Embryonic facial prominence (tissue), 1 donor: ENCODE results near the gene CRHR1.
"Not testable (repeated sequence)": the region's sequence is repeated elsewhere in the genome, so short reads cannot be mapped to it uniquely, and the experiment has no call there.

ENCODE experiments used
- DNase-seq: peaks from one replicate; pipeline ENCODE4 v3.0.0-alpha.2; 2016; ENCODE audit errors: extremely low spot score

The CRHR1 gene

DNA sequence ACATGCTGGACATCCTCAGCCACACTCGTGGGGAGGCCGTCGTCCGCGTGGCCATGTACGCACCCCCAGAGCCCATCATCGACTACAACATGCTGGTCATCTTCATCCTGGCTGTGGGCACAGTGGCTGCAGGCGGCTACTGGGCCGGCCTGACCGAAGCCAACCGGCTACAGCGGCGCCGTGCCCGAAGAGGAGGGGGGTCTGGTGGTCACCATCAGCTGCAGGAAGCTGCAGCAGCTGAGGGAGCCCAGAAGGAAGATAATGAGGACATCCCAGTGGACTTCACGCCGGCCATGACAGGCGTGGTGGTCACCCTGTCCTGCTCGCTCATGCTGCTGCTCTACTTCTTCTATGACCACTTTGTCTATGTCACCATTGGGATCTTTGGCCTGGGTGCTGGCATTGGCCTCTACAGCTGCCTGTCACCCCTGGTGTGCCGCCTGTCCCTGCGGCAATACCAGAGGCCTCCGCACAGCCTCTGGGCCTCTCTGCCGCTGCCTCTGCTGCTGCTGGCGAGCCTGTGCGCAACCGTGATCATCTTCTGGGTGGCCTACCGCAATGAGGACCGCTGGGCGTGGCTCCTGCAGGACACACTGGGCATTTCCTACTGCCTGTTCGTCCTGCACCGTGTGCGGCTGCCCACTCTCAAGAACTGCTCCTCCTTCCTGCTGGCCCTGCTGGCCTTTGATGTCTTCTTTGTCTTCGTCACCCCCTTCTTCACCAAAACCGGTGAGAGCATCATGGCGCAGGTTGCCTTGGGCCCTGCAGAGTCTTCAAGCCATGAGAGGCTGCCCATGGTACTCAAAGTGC, 61.5 kb downstream of the CRHR1 start:
- DNase-seq, result no peak

DNA sequence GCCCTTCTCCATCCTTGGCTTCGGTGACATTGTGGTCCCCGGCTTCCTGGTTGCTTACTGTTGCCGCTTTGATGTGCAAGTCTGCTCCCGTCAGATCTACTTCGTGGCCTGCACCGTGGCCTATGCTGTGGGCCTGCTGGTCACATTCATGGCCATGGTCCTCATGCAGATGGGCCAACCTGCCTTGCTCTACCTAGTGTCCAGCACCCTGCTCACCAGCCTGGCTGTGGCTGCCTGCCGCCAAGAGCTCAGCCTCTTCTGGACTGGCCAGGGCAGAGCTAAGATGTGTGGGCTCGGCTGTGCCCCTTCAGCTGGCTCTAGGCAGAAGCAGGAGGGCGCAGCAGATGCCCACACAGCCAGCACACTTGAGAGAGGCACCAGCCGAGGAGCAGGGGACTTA, 62.1 kb downstream of the CRHR1 start:
- no peak for DNase-seq

DNA sequence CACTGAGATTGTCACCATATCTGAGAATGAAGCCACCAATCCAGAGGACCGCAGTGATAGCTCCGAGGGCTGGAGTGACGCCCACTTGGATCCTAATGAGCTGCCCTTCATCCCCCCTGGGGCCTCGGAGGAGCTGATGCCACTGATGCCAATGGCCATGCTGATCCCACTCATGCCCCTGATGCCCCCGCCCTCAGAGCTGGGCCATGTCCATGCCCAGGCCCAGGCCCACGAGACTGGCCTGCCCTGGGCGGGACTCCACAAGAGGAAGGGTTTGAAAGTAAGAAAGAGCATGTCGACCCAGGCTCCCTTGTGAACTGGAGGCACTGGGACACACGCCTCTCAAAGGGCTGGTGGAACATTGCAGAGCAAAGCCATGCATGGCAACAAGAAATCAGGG, 62.5 kb downstream of the CRHR1 start:
- no peak for DNase-seq

DNA sequence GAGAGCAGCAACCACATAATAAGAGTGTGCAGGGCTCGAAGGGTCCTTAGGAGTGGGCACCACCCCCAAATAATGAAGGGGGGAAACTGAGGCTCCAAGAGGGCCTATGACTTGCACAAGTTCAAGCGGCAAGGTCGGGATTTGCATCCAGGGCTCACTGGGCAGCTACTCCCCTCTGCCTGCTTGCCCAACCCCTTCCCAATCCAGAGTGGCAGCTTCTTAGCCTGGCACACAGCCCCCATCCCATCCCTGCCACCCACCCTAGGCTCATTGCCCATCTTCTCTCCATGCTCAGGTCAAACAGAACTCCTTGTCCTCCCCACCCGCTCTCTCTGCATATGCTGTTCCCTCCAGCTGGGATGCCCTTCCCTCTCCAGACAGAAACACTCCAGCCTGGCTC, 63.0 kb downstream of the CRHR1 start:
- no peak for DNase-seq

DNA sequence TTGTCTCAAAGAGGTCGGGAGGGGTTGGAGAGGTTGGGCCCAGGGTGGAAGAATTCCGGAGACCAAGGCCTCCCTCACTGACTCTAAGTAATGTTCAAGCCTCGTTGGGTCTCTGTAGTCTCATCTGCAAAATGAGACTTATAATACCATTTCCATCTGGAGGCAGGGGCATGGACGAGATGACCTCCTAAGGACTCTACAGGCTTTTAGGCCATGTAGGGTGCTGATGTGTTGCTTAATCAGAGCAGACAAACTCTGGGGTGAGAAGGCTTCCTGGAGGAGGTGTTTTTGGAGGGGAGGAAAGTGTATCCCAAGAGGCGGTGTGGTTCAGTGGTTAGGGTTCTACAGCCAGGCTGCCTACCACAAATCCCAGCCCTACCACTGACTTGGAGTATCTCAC, 63.6 kb downstream of the CRHR1 start:
- DNase-seq, result no peak

DNA sequence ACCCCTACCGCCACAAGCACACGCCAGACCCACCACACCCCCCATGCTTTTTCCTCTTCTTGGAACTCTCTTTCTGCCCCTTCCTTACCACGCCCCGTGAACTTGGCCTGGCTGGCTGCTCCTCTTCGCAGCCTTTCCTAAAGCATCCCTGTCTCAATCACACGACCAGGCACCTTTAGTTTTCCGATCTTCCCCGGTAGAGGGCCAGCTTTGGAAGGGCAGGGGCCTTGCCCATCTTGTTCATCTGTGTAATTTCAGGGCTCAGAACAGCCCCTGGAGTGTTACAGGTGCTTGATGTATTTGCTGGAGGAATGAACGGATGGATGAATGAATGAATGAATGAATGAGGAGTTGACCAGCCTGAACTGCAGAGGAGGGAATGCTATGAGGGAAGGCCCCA, 64.3 kb downstream of the CRHR1 start:
- DNase-seq, result no peak

DNA sequence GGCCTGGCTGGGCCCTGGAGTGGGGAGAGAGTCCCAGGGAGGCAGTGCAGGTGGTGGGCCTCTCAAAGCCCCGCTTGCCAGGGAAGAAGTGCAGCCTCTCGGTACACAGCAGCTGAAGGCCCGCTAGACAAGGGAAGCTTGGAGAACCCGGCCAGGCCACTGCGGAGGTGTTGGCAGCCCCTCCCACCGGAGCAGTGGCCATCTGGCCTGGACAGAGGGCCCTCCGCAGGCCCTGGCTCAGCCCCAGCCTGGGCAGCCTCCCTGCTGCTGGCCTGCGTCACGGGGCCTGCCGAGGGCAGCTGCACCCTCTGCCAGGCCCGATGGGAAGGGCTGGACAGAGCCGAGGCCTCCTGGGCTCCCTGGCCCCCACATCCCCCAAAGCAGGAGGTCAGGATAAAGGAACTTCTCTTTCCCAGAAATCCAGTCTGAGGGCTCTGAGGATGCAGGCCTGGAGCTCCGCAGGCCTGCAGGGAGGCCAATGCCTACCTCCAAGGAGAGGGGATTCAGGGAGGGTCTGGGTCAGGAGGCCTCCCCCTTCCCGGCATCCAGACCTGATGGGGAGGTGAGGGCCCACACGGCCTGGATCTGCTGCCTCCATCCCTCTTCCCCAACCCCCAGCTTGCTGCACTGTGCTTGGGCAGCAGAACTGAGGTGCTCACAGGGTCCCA, 64.9 kb downstream of the CRHR1 start:
- no peak for DNase-seq

DNA sequence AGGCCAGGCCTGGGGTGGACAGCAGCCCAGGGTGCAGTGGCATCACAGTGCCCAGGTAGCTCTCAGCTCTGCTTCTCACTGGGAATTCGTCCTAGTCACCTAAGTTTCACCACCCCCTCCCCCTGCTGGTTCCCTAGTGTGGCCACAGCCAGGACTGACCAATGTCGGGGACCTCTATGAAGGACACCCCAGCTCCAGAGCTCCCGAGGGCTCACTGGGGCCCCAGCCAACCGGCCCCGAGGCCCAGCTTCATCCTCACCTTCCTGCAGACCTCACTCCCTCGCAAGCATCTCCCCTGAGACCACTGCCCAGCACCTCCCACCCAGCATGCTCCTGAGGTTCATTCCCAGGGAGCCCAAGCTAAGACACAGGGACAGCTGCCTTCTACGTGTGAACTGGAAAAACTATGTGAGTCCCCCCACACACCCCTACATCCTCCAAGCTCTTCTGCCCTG, 65.4 kb downstream of the CRHR1 start:
- DNase-seq, result no peak

DNA sequence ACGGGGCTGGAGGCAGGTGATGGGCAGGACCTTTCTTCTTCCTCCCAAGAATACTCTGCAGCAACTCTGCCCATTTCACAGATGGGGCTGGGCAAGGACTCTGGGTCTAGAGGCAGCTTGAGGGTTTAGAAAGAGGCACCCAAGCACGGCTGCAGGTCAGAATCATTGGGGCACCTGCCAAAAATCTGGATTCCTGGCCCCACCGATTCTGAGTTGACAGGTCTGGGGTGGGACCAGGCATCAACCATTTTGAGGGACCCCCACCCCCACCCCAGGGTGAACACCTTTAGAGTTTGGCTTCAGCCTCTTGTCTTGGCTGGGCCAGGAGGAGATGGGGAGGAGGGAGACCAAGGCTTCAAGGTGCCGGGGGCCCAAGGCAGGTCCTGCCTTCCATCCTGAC, 65.9 kb downstream of the CRHR1 start:
- no peak for DNase-seq

DNA sequence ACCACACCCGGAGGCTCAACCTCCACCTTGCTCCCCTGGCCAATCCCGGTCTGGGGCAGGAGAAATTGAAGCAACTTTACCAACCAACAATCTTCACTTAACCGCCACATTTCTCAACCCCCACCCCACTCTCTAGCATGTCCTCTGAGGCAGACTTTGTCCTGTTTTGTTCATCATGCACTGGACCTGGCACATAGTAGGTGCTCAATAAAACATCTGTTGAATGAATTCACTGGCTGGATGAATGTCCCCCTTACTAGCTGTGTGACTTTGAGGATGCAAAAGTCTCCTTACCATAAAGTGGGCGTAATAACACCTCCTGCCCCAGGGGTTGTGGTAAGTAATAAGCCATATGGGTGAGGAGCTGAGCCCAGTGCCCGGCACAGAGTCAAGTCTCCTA, 66.3 kb downstream of the CRHR1 start:
- DNase-seq, result no peak

DNA sequence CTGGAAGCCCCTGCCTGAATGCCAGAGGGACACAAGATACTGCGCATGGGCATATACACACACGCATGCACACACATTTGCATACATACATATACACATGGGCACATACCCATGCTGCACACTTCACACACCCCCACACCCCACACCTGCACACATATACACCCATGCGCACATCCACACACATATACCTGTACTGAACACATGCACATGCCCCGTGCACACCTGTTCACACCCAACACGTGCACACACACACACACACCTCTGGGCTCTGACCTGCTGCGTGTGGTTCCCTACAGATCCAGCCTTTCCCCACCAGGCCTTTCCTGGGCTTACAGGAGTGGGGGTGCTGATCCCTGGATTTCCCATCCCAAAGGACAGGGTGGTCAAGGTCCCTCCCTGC, 66.9 kb downstream of the CRHR1 start:
- no peak for DNase-seq

DNA sequence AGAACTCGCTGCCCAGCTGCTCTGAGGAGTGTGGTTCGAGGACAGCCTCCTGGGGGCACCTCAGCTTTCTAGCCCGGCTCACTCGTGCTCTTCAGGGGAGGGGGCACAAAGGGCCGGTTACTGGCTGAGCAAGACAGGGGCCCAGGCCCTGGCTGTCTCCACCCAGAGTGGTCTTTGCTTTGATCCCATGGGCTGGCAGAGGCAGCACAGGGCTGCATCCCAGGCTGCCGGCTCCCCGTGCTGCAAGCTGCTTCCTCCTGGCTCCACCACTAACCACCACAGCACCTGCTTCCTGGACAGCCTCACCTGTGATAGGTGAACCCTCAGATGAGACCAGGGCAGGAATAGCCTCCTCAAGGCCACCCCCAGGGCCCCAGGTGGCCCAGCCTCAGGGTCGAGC, 67.3 kb downstream of the CRHR1 start:
- no peak for DNase-seq

DNA sequence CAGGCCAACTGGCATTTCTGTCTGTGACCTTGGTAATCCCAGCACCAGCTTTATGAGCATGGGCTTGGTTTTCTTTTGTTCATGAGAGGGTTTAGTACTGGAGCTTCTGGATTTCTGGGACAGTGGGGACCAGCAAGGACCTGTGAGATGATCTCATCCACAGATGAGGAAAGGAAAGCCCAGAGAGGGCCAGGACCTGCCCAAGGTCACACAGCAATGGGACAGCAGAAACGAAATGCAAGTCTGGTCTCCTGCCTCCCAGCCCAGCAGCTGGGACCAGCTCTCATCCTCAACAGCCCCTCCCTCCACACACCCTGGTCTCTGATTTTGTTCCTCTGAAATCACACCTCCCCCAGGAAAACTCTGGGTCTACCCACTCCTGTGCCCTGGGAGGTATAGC, 67.8 kb downstream of the CRHR1 start:
- DNase-seq, result no peak

DNA sequence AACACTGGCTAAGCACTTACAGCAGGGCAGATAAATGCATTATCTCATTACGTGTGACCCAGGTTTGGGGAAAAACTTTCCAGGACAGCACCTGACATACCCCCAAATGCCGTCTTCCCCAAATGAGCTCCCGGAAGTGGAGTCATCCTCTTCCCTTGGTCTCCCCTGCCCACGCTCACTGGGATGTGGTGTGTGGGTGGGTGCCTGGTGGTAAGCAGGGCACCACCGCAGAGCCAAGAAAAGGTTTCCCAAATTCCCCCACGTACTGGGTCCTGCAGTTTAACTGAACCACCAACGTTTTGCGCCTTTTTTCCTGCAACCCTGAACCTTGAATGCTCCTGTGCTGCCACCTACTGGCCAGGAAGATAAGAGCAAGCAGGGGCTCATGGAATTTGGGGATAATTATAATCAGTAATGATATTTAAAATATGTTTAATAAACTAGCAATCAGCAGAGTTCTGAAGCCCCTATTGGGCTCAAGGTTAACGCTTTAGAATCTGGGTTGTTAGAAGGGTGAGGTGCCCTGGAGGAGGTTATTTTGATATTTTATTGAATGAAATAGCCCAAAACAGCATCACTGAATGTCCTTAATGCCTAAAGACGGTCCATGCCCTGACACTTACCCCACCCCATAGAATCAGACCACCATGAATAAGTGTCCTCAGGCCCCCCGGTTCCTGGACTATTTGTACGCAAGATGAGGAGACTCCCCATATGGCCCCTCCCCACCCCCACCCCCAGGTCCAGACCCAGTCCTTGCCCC, 68.6 kb downstream of the CRHR1 start:
- peak; percentile 41 for DNase-seq

DNA sequence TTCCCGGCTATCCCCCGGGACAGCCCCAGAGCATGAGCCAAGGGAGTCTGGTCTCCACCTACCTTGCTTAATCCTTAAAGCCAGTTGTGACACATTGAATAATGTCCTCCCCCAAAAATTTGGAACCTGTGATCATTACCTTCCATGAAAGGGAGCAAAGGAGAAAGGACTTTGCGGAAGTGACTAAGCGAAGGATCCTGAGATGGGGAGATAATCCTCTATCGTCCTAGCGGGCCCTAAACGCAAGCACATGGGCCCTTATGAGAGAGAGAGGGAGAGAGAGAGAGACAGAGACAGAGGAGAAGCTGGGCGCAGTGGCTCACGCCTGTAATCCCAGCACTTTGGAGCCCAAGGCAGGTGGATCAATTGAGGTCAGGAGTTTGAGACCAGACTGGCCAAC, 70.1 kb downstream of the CRHR1 start:
- DNase-seq, result no peak

DNA sequence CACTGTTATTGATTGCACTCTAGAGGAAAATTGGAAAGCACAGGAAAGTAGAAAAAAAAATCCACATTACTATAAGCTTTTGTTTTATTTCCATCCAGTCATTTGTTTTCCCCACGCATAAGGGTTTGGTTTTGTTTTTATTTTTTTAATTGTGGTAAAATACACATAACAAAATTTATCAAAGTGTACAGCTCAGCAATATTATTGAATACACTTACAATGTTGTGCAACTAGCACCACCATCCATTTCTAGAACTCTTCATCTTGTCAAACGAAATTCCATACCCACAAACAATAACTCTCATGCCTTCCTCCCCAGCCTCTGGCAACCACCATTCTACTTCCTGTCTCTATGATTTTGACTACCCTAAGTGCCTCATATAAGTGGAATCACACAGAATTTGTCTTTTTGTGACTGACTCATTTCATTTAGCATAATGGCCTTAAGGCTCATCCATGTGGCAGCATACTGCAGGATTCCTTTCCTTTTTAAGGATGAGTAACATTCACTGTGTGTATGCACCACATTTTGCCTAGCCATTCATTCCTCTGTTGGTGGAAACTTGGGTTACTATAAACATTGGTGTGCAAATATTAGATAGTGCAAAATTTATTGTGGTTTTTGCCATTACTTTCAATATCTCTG, 71.7 kb downstream of the CRHR1 start:
- DNase-seq, result no peak

DNA sequence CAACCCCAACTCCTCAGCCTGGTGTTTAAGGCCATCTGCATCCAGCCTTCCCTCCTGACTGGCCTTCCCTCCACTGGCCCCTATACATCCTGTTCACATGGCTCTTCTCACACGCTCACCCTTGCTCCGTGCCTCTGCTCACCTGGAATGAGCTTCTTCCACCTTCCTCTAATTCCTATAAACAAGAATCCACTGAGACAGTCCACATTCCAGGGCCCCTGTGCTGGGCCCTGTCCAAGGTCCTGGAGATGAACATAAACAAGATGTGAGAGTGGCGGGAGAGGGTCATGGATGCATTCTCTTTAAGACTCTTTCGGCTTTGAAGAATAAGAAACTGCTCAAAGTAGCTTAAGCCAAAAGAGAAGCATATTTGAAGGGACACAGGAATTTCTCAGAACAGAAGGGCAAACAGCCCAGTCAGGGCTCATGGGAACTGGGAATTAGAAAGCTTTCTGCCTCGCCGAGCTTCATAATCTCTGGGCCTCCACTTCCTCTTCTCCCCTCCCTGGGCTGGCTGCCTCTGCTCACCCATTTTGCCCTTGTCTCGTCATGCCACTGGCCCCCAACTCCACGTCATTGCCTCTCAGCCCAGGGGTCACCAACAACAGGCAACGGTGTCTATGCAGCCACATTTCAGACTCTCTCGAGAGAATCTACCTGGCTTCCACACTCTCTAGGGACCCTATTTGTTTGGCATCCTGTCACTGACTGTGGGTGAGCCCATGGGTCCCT, 74.0 kb downstream of the CRHR1 start:
- DNase-seq, result peak; percentile 11

DNA sequence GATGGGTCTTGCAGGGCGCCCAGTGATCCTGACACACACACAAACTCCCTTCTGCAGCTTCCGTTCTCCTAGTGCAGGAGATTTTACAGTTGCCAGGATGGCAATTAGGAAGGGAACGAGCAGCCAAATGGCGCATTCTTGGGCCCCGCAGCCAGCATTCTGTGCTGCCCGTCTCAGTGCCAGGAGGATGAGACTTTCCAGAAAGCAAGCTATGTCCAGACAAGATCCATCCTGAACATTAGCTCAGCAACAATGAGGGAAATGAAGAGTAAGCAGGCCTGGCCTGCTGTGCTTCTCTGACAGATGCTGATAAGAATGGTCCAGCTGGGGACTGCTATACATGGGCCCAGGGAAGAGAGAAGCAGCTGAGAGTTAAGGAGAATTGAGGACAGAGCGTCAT, 77.0 kb downstream of the CRHR1 start:
- no peak for DNase-seq

DNA sequence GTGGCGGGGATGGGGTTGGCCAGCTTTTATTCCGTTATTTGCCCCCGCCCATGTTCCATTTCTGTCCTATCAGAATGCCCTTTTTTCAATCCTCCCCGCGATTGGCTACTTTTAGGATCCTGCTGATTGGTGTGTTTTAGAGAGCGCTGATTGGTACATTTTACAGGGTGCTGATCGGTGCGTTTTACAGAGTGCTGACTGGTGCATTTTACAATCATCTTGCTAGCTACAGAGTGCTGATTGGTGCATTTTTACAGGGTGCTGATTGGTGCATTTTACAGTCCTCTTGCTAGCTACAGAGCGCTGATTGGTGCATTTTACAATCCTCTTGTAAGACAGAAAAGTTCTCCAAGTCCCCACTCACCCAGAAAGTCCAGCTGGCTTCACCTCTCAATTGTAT, 78.0 kb downstream of the CRHR1 start:
- DNase-seq, result not testable (repeated sequence)

DNA sequence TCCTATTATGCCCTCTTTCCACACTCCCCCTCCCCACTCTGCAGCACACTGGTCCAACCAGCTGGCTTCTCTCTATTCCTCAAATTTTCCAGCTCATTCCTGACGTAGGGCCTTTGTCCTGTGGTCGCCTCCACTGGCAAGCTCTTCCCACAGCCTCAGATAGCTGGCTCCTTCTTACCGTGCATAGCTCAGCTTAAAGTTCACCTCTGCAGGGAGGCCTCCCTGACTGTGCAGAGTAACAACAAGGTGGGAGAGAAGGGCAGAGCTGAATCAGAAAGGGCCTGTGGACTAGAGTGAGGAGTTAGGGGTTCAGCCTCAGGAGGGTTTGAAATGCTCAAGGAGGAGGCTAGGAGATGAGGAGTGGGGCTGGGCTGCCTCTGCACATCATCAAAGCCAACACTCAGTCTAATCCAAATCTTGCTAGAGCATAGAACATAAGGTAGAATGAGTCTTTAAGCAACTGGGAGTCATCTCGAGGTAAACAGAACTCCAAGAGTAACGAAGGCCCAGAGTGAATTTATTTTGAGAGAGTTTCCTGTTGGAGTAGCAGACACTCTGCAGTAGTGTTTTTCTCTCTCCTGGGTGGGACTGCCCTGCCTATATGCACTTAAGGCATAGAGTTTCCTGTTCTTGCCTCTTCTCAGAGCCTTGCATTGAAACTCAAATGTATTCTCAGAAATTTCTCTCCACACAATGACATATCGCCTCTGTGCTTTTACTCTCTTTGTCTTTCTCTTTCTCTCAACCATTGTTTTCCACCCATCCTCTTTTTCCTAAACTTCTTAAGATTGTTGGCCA, 79.9 kb downstream of the CRHR1 start:
- no peak for DNase-seq

DNA sequence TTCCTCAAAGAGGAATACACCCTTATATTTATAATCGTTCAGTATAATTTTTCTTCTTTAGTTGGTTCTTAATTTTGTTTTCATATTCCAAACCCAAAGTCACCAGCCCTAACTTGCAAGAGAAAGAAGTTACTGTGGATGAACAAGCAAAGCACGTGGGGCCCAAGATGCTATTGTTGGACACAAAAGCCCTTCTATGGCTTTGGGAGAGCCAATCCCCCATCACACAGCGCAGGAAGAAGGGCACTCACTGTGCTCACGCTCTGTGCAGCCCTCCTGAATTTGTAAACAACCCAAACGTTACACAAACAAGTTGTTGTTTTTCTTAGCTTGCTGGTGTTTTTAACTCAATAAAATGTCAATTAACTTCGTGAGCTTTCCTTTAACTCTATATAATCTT, 83.1 kb downstream of the CRHR1 start:
- DNase-seq, result no peak
